HG03039 (cell line): ENCODE data around the gene BANK1.

Experiments
- ATAC-seq: cut with Tn5 transposase; IDR thresholded peaks from one replicate; pipeline ENCODE4 v1.9.1; 2021; ENCODE audit warnings: mild to moderate bottlenecking, moderate library complexity; ENCODE audit not compliant: unreplicated experiment

BANK1 gene

GRCh38 chr4:101954975-101955678 lies 164.6 kb downstream of the BANK1 start:
- ATAC-seq: no peak

- no peak for ATAC-seq
Observed at GRCh38 chr4:101956068-101956825, 165.7 kb downstream of the BANK1 start.

- ATAC-seq: no peak
Observed at GRCh38 chr4:101958547-101958946, 168.0 kb downstream of the BANK1 start.

- ATAC-seq: no peak
Observed at GRCh38 chr4:101960431-101960830, 169.9 kb downstream of the BANK1 start.

DNA sequence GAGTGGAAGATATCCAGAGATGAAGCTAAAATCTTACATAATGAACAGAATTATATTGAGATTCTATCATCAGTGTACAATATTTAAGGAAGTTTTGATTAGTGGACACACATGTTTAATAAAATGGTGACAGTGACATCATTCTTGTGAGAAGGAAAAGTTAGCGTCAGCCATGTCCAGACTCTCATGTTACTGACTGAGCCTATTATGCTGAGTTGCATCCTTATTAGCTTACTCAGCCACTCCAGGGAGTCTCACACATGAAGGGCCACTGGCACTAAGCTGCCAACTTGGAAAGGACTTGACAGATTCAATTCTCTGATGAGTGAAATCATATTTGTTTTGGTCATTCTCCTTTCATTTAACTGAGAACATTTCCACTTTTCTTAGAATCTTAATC lies 170.6 kb downstream of the BANK1 start:
- no peak for ATAC-seq

GRCh38 chr4:101967697-101968346 lies 177.3 kb downstream of the BANK1 start:
- no peak for ATAC-seq

DNA sequence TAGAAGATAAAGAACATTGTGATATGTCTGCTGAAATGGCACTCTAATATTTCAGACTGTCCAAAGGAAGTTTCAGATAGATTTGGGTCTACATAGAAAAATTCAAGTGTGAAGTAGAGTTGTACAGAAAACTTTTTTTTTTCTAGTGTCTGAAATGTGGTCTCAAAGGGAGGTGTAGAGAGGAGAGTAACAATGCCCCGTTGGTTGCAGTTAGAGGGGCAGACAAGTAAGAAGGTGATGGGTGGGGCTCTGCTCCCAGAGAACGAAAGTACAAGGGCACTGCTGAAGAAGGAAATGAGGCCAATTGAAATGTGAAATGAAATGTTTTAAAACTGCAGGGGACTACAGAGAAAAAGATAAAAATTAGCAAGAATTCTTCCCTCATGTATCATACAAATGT lies 177.8 kb downstream of the BANK1 start:
- no peak for ATAC-seq

GRCh38 chr4:101969965-101970364 lies 179.4 kb downstream of the BANK1 start:
- no peak for ATAC-seq

GRCh38 chr4:101970547-101971155 lies 180.1 kb downstream of the BANK1 start:
- ATAC-seq: no peak

DNA sequence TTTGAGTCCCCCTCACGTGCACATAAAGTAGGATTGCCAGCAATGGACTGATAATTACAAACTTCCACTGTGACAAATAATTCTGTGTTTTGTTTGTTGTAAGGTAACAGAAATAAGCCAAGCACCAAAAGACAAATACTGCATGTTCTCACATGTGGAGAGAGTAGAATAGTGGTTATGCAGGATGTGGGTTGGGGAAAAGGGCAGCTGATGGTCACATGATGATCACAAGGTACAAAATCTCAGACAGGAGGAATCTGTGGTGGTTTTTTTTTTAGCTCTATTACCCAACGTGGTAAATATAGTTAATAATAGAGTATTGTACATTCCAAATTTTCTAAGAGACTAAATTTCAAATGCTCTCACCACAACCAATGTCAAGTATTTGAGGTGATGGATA lies 182.3 kb downstream of the BANK1 start:
- no peak for ATAC-seq

- ATAC-seq: no peak
Observed at GRCh38 chr4:101973361-101973760, 182.8 kb downstream of the BANK1 start.

DNA sequence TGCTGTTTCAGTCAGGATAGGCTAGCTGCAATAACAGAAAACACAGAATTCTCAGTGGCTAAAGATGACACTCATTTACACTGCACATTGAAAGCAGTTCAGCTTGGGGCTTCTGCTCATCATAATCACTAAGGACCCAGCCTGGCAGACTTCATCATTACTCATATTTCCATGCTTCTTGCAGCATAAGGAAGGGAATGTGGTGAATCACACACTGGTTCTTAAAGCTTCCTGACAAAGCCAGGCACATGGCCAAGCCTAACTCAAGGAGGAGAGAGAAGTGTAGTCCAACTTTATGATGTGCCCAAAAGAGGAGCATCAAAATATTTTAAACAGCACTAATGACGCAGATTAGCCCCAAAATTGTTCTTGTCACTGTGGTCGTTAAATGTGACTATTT lies 186.5 kb downstream of the BANK1 start:
- no peak for ATAC-seq

DNA sequence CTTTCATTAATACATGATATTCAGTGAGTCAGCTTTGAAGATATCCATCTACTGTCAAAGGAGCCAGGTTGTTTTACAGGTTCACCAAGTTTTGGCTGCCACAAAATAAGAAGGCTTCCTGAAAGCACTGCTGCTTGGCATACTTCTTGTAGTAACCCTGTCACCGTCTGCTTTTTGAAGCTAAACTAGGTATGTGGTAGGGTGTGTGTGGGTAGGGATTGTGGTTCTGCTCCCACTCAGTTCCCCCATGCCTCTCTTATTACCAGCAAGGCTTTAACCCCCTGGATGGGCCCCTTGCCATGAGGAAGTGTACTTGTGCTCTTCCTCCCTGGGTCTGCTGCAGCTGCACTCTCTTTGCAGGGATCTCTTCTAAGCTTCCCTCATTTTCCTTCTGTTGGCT lies 191.2 kb downstream of the BANK1 start:
- ATAC-seq: no peak

- no peak for ATAC-seq
Observed at GRCh38 chr4:101983835-101984234, 193.3 kb downstream of the BANK1 start.

DNA sequence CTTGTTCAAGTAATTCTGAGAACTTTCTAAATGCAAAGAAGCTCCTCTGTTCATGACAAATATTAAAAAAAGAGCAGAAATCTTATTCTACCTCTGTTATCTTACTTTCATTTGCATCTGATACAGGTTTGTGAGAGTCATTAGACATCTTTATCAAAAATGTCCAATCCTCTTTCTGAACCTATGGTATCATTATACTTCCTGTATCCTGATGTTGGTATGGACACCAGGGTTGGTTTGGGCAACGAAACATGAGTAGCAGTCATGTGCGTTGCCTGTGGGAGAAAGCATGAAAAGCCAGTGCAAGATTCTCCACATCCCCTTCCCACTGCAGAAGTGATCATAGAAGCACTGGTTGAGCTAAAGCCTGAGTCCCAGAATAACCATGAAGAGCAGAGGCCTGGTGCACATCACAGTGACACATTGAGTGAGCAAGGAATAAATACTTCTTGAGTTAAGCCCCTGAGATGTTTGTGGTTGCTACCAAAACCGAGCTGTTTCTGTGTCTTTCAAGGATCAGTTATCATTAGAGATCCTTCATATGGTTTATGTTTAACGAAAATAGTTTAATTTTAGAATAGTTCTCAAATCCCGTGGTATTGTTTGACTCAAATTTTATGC lies 197.2 kb downstream of the BANK1 start:
- ATAC-seq: peak; percentile 83

GRCh38 chr4:101989551-101989950 lies 199.0 kb downstream of the BANK1 start:
- ATAC-seq: no peak

DNA sequence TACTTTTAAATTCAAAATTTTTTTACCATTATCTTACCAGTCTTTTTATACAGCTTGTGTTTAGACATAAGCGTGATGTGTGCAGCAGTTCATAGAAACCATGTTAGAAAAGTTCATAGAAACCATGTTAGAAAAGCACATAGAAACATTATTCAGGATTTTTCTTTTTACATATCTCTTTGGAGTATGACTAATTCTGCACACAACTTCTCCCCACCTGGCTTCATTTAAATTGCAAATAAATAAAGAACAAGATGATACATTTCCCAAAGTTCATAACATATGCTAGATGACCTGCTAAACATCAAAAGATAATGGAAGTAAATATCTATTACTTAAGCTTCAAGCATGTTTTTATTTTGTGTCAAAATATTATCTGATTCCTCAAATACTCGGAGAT lies 201.9 kb downstream of the BANK1 start:
- ATAC-seq: no peak

GRCh38 chr4:101993002-101993841 lies 202.7 kb downstream of the BANK1 start:
- ATAC-seq: no peak

DNA sequence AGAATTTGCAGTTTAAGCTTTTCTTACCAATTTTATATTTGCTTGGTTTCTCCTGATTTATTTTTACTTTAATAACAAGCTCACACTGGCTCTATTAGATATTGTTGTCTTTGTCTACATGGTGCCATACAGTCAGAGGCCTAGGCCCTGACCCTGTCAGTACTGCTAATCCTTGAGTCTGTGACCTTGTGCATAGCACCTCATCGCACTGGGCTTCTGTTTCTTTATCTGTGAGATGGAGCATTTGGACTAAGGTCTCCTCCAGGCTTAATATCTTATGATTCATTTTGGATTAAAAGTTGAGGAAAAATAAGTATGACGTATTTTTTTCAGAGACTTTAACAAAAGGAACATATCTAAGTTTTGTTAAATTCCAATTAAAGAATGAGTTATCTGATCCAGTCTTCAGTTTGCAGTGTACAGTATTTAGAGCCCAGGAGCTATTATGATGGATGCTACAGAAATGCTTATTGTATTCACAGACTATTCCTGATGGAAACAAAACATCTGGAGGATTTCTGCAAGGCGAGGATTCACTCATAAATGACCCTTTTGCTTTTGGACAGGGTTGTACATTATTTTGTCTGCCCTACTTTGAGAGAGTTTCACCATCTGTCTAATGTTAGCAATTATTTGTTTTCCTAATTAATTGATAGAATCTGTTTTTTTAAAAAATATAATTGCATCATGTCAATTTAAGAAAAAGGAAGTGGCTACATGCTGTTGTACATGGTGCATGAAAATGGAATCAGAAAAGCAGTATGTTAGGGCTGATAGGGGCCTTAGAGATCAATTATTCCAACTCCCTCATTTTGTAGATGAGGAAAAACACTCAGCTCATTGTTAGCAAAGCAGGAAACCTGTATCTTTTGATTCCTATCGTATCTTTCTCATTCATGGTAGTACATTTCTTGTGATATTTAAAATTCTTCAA lies 203.6 kb downstream of the BANK1 start:
- ATAC-seq: no peak
